CD4-positive, alpha-beta T cell treated with Interleukin-4 for 4 hours (primary cell): ENCODE measurements around the gene VILL.
"Not testable (repeated sequence)": the region's sequence is repeated elsewhere in the genome, so short reads cannot be mapped to it uniquely, and the experiment has no call there.

Experiments
- DNase-seq: peaks from one replicate; pipeline ENCODE4 v3.0.0-alpha.2; 2020

VILL gene

DNA sequence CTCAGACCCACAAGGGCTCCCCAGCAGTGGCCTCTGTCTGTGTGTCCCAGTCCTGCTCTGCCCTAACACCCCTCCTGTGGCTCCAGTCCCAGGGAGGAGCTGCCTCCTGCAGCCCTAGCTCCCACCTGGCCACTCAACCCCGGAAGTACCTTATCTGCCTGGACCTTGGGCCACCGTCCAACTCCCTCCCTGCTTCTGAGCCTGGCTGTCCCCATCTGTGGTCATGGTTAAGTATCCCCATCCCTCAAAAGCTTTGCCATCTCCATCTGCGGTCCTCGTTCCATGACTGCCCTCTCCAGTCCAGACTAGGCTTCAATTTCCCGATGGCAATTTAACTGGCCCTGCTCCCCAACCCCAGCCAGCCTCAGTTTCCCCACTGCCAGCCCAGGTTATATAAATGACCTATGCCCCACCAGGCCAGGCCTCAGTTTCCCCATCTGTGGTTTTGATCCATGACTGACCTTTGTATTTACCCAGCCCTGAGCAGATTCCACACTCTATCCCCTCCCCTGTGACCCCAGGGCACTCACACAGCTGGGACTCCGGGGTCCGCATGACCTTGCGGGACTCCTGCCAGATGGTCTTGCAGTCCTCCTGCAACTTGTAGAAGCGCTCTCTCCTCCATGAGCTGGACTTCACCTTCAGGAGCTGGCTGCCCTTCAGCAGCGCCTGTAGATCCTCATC is 29.2 kb downstream of the VILL start:
- DNase-seq, result no peak

DNA sequence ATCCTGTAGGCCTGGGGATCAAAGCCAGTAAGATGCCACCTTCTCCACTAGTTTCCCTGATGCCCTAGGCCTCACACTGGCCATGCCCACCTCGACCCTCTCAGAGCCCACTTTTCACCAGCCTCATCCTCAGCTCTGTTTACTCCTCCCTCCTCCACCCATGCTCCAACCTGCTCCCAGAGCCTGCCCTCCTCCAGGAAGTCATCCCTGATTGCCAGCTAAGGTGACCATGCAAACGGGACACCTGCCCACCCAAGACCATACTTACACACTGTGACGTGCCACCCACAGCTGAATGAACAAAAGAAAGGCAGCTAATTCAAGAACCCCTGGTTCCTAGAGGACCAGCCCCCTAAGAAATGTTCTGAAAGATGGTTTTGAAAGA is 29.7 kb downstream of the VILL start:
- no peak for DNase-seq

GRCh38 chr3:38021196-38021595 is 30.6 kb downstream of the VILL start:
- no peak for DNase-seq

DNA sequence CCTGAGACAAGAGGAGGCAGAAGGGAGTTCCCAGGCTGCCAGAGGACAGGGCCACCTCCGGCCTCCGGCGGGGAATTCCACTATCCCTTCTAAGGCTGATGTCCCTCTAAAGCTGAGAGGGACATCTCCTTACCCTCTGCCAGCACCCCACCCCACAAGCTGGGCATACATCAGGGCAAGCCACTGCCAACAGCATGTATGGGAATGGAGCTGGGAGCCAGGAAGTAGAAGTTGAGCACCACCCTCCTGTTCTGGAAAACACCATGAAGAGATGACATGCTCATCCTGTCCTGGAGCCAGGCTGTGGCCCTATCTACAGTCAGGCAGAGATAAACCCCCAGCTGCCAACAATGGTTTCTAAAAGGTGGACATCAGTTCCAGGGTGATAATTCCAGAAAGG is 31.7 kb downstream of the VILL start:
- no peak for DNase-seq

DNA sequence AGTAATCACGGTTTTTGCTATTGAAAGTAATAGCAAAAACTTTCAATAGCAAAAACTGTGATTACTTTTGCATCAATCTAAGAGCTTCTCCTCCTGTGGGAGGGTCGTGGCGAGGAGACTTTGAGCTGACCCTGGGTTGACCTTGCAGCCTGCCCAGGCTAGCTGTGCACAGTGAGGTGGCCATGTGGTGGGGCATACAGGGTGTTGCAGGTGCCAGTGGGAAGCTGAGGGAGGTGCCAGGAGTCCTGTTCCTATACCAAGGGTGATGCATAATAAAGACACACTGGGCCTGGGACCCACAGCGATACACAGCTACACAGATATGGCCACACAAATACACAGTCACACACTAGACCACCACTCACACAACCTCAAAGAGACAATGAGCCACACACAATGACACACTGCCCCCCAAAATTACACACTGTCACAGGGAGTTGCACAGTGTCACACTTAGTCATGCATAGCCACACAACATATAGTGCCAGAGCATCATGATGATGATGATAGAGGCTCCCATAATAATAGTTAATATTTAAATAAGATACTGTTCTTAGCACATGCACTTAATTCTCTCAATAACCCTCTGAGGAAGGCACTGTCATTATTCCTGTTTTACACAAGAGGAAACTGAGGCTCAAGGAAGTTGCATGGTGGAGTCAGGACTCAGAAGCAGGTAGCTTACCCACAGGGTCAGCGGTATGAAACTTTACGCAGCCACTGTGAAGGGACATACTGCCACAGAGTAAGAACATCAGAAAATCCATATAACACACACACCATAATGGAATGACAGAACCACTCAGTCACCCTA is 32.5 kb downstream of the VILL start:
- DNase-seq, result peak; percentile 45

GRCh38 chr3:38026856-38027255 is 36.3 kb downstream of the VILL start:
- no peak for DNase-seq

DNA sequence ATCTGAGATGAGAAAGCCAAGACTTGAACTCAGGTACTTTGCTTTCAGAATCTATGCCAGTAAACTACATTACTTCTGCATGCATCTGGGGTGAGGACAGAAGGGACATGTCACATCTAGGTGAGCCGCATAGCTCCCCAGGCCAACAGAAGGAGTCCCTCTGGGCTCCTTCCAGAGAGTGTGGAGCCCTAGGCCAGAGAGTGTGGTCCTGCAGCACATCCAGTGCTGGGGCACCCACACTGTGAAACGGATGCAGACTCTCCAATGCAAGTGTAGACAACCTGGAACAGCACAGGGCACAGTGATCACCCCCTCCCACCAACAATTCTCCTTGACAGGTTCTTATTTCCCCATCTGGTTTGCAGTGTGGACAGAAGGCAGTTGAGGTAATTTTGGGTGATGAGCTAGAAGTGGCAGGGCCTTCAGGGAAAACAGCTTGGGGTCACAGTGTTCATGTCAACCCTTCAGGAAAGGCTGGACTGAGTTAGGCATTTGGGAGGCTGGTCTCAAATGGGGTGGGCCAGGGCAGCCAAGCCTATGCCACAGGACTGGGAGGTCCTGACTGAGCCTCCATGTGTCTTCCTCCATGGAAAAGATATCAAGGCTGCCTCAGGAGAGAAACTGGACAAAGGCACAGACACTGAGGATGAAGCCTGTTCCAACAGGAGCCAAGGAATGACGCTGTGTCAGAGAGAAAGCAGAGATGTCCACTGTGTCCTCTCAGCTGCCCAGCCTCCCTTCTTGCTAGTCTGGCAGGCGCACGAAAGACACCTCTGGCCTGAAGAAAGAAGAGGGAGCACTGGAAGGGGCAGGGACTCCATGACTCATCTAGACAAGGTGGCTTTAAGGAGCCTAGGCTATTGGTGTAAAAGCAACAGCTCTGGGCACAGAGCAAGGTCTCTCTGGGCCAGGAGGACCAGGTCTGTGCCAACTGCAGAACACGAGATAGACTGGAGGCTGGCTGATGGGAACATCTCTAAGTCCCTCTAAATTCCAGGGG is 37.2 kb downstream of the VILL start:
- no peak for DNase-seq

- no peak for DNase-seq
These were observed 38.2 kb downstream of the VILL start for GRCh38 chr3:38028621-38029361.

DNA sequence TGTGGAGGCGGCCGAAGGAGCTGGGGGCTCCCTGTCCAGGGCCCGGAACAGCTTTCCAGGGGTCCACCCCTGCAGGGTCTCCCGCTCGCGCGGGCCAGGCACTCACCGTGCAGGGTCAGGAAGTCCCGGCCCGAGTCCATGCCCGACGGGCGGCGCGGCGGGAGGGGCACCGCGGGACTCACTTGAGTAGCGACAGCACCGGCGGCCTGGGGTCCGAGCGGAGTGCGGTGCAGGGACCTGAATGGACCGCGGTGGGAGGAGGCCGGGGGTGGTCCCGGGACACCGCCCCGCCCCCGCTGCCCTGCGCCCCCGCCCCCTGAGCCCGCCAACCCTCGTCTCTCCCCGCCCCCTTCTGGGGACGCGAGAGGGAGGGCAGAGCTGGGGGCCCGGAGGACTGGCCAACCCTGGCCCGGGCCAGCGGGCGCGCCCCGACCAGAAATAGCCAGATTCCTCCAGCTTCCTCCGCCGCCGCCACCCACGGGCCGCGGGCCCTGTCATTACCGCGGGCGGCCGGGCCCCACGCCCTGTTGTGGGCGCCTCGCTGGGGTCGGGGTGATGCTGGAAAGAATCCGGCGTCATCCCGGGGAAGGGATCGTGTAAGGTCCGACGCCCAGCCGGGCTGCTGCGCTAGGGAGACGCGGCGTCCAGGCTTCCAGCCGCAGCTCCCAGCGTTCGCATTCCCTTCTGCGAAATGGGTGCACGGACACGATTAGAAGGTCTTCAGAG is 39.0 kb downstream of the VILL start, which contains the start of gene PLCD1:
Gene PLCD1, minus strand, starts transcription at position 243 of the 726 bp plus-strand sequence. Its CDS starts 103 bp downstream, at position 140.
- DNase-seq, result peak; percentile 45

- no peak for DNase-seq
These were observed 39.8 kb downstream of the VILL start for GRCh38 chr3:38030126-38031021.

DNA sequence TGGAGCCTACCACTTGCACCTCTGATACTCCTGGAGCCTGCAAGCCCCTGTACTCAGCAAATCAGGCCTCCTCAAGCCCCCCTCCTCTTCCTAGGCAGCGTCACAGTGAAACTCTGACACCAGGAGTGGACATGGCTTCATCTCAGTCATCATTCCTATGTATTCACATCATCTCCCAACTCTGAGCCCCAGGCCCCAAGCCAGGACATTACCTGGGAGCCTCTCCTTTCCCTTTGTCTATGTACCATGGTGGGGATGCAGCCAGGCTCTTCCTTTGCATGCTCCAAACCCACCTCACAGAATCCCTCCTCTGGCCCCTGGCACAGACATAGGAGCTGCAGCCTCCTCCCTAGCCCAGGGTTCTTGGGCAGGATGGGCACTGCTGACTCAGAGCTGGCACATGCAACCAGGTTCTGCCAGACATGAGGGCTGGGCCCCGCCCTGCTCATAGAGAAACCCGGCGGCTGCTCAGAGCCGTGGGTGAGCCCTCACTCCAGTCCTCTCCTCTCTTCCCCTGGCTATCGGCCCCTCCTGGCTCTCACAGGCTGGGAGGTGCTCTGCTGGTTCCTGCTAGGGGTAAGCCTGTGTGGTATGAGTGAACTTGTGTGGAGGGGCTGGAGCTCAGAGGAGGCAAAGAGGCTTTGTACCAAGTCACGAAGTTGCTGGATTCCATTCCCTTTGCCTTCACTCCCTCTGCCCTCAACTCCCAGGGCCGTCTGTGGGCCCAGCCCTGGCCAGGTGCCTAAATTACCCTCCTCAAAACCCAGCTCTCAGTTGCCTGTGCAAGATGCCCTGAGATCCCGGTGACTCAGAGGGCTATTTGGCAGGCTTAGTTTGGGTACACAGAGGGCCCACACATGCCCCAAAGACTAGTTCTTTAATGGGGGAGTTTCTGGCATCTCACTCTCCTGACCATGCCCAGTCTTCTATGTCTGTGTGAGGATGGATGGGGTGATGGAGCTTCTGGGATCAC is 40.7 kb downstream of the VILL start:
- peak; percentile 79 for DNase-seq

DNA sequence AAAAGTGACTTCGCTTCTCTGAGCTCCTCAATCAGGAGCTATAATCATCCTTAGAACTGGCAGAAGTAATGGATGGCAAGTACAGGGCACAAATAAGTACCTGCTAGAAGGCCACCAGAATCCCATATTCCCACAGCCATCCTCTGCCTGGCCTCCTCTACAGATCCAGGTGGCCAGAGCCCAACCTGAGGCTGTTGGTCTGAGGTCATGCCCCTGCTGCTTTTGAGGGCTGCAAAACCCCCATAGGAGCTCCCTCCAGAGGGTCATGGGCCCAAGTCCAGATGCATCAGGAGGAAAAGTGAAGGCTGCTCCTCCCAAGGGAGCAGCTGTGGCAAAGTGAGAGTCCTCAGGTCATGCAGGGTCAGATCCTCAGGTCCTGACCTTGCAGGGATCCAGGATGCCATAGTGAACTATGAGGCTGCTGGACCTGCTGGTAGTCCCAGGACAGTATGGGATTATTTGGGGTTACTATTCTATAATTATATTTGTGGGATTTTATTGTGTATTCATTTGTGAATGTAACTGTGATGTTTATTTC is 41.8 kb downstream of the VILL start:
- DNase-seq, result no peak

GRCh38 chr3:38033586-38033985 is 43.0 kb downstream of the VILL start:
- DNase-seq, result not testable (repeated sequence)

GRCh38 chr3:38034335-38034734 is 43.7 kb downstream of the VILL start:
- not testable (repeated sequence) for DNase-seq

DNA sequence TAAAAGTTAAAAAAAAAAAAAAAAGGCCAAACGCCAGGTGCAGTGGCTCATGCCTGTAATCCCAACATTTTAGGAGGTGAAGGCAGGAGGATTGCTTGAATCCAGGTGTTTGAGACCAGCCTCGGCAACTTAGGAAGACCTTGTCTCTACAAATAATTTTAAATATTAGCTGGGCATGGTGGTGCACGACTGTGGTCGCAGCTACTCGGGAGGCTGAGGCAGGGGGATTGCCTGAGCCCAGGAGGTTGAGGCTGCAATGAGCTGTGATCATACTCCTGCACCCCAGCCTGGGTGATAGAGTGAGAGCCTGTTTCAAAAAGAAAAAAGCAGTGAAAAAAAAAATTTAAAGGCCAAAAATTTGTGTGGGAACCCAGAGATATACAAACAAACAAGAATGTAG is 45.7 kb downstream of the VILL start:
- DNase-seq, result no peak

DNA sequence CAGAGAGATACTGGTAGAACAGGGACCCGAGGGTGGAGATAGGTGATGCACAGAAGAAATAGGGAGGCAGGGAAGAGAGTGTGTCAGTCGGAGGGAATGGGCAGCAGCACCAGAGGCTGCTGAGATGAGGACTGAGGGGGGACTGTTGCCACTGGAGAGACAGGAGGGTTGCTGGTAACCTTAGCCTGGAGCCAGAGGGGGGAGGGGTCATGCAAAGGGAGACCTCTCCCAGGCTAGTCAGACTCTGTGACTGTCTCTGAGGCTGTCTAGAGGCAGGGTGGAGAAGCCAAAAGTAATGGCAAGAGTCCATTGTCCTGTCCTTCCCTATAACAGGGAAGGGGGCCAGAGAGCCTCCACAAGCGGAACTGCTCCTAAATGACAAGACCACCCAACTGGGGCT is 46.3 kb downstream of the VILL start:
- no peak for DNase-seq

- DNase-seq, result peak; percentile 91
These were observed 47.9 kb downstream of the VILL start for GRCh38 chr3:38038447-38038911.

DNA sequence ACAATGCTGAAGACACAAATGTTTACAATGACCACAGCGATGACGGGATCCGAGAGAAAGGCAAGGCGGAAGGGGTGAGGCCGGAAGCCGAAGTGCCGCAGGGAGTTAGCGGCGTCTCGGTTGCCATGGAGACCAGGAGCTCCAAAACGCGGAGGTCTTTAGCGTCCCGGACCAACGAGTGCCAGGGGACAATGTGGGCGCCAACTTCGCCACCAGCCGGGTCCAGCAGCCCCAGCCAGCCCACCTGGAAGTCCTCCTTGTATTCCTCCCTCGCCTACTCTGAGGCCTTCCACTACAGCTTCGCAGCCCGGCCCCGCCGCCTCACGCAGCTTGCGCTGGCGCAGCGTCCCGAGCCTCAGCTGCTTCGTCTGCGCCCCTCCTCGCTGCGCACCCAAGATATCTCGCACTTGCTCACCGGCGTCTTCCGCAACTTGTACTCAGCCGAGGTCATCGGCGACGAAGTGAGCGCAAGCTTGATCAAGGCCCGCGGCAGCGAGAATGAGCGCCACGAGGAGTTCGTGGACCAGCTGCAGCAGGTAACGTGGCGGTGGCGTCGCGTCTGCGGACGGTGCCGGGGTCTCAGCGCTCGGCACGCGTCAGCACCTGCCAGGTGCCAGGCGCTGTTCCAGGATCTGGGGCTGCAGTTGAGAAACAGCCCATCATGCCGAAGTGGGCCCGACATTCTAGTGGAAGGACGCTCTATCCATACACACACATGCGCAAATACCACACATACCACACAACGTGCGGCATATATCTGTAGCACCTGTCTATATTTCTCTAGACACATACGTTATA is 48.7 kb downstream of the VILL start, which contains the start of gene DLEC1:
Gene DLEC1, plus strand, starts transcription at position 108 of the 798 bp plus-strand sequence. Its CDS starts 18 bp downstream, at position 126.
- DNase-seq, result peak; percentile 93
